ENCODE results near the gene IGSF9. TPM values are rescaled to one million over a fixed set of nuclear protein-coding genes. Genes with fewer than 3 reads are reported as not detected.
"Not testable (repeated sequence)": the region's sequence is repeated elsewhere in the genome, so short reads cannot be mapped to it uniquely, and the experiment has no call there.

Gene IGSF9
- total RNA-seq, 1 donor: under 0.01 TPM

DNA sequence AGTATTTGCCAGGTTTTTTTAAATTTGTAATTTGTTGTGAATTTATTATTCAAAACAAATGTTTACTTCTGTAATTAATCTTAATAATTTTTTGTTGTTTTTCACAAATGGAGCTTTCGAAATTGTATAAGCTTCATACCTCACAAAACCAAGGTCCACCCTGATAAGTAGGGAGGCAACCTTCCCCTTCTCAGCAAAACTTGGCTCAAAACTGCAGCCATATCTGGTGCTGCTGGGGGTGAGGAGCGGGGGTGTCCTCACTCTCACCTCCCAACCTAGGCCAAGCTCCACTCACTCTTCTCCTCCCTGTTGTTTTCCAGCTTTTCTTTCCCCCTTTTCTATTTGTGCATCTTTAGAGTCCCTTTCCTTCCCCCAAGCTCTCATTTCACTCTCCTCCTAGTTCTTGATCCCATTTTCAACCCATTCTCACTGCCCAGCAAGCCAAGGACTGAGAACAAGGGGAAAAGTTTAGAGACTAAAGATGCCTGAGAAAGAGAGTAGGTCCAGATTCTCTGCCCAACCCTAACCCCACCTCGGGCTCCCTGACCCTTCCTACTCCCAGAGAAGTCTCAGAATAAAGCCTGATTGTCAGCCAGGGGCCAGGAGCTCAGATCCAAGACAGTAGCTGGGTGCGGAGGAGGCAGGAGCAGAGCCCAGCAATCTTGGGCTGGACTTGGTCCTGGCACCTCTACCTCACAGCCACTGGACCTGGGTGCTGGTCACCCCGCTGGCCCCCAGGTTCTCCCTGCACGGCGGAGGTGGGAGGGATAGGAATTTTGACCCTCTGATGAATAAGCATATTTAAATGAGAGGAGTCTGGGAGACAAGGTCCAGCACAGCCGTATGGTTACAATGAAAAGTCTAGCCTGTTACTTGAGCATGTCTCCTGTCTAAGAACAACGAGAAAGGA is 37.1 kb downstream of the IGSF9 start:
- peaks cover 38% of the 10 kb centered on the region for H3K4me1 ChIP-seq (ENCODE audit: insufficient read depth, low read length)
- no peak overlapping the region for H3K27ac ChIP-seq (ENCODE audit: low read depth, low read length)
- H3K4me2 ChIP-seq (ENCODE audit: insufficient read depth, low read length): no peak overlapping the region
- H3K9me3 ChIP-seq (ENCODE audit: low read depth, low read length): no peaks in the 10 kb centered on the region
- H4K20me1 ChIP-seq (ENCODE audit: insufficient read depth, low read length): no peaks in the 10 kb centered on the region
- H2AFZ ChIP-seq (ENCODE audit: low read length): no peak overlapping the region
- H3K79me2 ChIP-seq (ENCODE audit: insufficient read depth, low read length): no peaks in the 10 kb centered on the region
- H3K36me3 ChIP-seq (ENCODE audit: insufficient read depth, low read length): no peaks in the 10 kb centered on the region
- DNase-seq (ENCODE audit: insufficient read length, low spot score, missing footprints): peak; percentile 25
- no peak for TF ChIP-seq CTCF (IDR thresholded peaks at IDR 0.05; ENCODE audit: extremely low read depth, low read depth, low read length)
- no peaks in the 10 kb centered on the region for H3K27me3 ChIP-seq (ENCODE audit: insufficient read depth, low read length)
- H3K4me3 ChIP-seq (ENCODE audit: insufficient read depth, low read length): no peak overlapping the region

DNA sequence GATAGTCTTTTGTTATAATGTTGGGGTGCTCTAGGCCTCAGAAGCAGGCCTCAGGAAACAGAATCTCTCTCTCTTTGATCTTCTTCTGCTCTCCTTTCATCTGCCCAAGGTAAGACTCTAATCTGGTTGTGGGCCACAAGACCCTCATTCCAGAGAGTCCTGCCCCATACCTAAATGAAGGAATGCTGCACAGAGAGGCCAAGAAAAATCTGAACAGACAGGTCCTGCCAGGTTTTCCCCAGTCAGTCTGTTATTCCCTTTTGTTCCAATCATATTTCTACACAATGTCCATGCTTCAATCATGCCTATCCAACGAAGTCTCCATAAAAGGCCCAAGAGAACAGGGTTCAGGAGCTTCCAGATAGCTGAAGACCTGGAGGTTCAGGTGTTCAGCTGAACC is 38.5 kb downstream of the IGSF9 start:
- Histone ChIP-seq H4K20me1 (ENCODE audit: insufficient read depth, low read length) (no peaks in the 10 kb centered on the region), H3K9me3 (ENCODE audit: low read depth, low read length) (no peaks in the 10 kb centered on the region), H3K27ac (ENCODE audit: low read depth, low read length) (no peak overlapping the region), H3K36me3 (ENCODE audit: insufficient read depth, low read length) (no peaks in the 10 kb centered on the region), H3K4me1 (ENCODE audit: insufficient read depth, low read length) (peaks cover 29% of the 10 kb centered on the region), H3K79me2 (ENCODE audit: insufficient read depth, low read length) (no peaks in the 10 kb centered on the region), H2AFZ (ENCODE audit: low read length) (no peak overlapping the region), H3K4me2 (ENCODE audit: insufficient read depth, low read length) (no peak overlapping the region), H3K27me3 (ENCODE audit: insufficient read depth, low read length) (no peaks in the 10 kb centered on the region), H3K4me3 (ENCODE audit: insufficient read depth, low read length) (no peak overlapping the region)
- TF ChIP-seq CTCF (IDR thresholded peaks at IDR 0.05; ENCODE audit: extremely low read depth, low read depth, low read length): no peak
- no peak for DNase-seq (ENCODE audit: insufficient read length, low spot score, missing footprints)

GRCh38 chr1:159904036-159904435 is 41.4 kb downstream of the IGSF9 start:
- H3K79me2 ChIP-seq (ENCODE audit: insufficient read depth, low read length); H3K36me3 ChIP-seq (ENCODE audit: insufficient read depth, low read length): not testable (repeated sequence)

DNA sequence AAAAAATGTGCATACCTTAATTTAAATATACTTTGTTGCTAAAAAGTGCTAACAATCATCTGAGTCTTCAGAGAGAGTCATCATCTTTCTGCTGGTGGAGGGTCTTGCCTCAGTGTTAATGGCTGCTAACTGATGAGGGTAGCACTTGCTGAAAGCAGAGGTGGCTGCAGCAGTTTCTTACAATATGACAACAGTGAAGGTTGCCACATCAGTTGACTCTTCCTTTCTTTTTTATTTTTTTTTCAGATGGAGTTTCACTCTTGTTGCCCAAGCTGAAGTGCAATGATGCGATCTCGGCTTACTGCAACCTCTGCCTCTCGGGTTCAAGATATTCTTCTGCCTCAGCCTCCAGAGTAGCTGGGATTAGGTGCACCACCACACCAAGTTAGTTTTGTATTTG is 42.9 kb downstream of the IGSF9 start:
- Histone ChIP-seq H2AFZ (ENCODE audit: low read length) (no peak overlapping the region), H3K9me3 (ENCODE audit: low read depth, low read length) (no peaks in the 10 kb centered on the region), H3K36me3 (ENCODE audit: insufficient read depth, low read length) (no peaks in the 10 kb centered on the region), H4K20me1 (ENCODE audit: insufficient read depth, low read length) (no peaks in the 10 kb centered on the region), H3K79me2 (ENCODE audit: insufficient read depth, low read length) (no peaks in the 10 kb centered on the region), H3K4me2 (ENCODE audit: insufficient read depth, low read length) (no peak overlapping the region), H3K27me3 (ENCODE audit: insufficient read depth, low read length) (no peaks in the 10 kb centered on the region), H3K27ac (ENCODE audit: low read depth, low read length) (no peak overlapping the region), H3K4me3 (ENCODE audit: insufficient read depth, low read length) (no peak overlapping the region), H3K4me1 (ENCODE audit: insufficient read depth, low read length) (peaks cover 9% of the 10 kb centered on the region)
- DNase-seq (ENCODE audit: insufficient read length, low spot score, missing footprints): no peak
- TF ChIP-seq CTCF (IDR thresholded peaks at IDR 0.05; ENCODE audit: extremely low read depth, low read depth, low read length): no peak

More at GRCh38 chr1:159904036-159904435, 41.4 kb downstream of the IGSF9 start:
- H3K4me3 ChIP-seq (ENCODE audit: insufficient read depth, low read length); H3K9me3 ChIP-seq (ENCODE audit: low read depth, low read length); H3K27ac ChIP-seq (ENCODE audit: low read depth, low read length); H4K20me1 ChIP-seq (ENCODE audit: insufficient read depth, low read length); H2AFZ ChIP-seq (ENCODE audit: low read length); H3K4me1 ChIP-seq (ENCODE audit: insufficient read depth, low read length); H3K27me3 ChIP-seq (ENCODE audit: insufficient read depth, low read length); H3K4me2 ChIP-seq (ENCODE audit: insufficient read depth, low read length): not testable (repeated sequence)
- peak; percentile 44 for DNase-seq (ENCODE audit: insufficient read length, low spot score, missing footprints)
